HG02588 (cell line): Measurements from ENCODE around the gene CTCF.
A peak's percentile ranks its signal among the peaks of the same experiment; 100 is the strongest.
"Not testable (repeated sequence)": the region's sequence is repeated elsewhere in the genome, so short reads cannot be mapped to it uniquely, and the experiment has no call there.

Experiments
- ATAC-seq: cut with Tn5 transposase; IDR thresholded peaks from one replicate; pipeline ENCODE4 v1.9.1; 2021; ENCODE audit warnings: mild to moderate bottlenecking, moderate library complexity; ENCODE audit not compliant: unreplicated experiment

Gene CTCF

GRCh38 chr16:67562526-67562917 lies at the start of gene CTCF:
CTCF (plus strand) TSS chr16:67562526; CDS start chr16:67610833, 48,307 bp downstream.
- peak; percentile 48 for ATAC-seq

GRCh38 chr16:67513892-67514291 lies 48.4 kb upstream of the CTCF start:
- not testable (repeated sequence) for ATAC-seq

GRCh38 chr16:67514382-67514828 lies 47.9 kb upstream of the CTCF start:
- ATAC-seq: peak; percentile 36

GRCh38 chr16:67516296-67517154 lies 45.8 kb upstream of the CTCF start:
- no peak for ATAC-seq

- ATAC-seq: no peak
Measured at GRCh38 chr16:67517155-67517445, 45.2 kb upstream of the CTCF start.

GRCh38 chr16:67517661-67518423 lies 44.5 kb upstream of the CTCF start:
- no peak for ATAC-seq

GRCh38 chr16:67518676-67519075 lies 43.6 kb upstream of the CTCF start:
- ATAC-seq: no peak

- no peak for ATAC-seq
Measured at GRCh38 chr16:67519242-67519641, 43.1 kb upstream of the CTCF start.

GRCh38 chr16:67521095-67521804 lies 41.1 kb upstream of the CTCF start:
- ATAC-seq: peak; percentile 63

- no peak for ATAC-seq
Measured at GRCh38 chr16:67525176-67525860, 37.0 kb upstream of the CTCF start.

GRCh38 chr16:67526149-67526791 lies 36.1 kb upstream of the CTCF start:
- ATAC-seq: no peak

- ATAC-seq: no peak
Measured at GRCh38 chr16:67528222-67528869, 34.0 kb upstream of the CTCF start, which contains the start of gene RIPOR1. RIPOR1 (plus strand) TSS chr16:67528829; CDS start chr16:67538447, 9,618 bp downstream.

- ATAC-seq: no peak
Measured at GRCh38 chr16:67528870-67529581, 33.3 kb upstream of the CTCF start.

- ATAC-seq: no peak
Measured at GRCh38 chr16:67529582-67530012, 32.7 kb upstream of the CTCF start.

- ATAC-seq: peak; percentile 43
Measured at GRCh38 chr16:67530013-67530939, 32.0 kb upstream of the CTCF start.

GRCh38 chr16:67531247-67531646 lies 31.1 kb upstream of the CTCF start:
- no peak for ATAC-seq

- no peak for ATAC-seq
Measured at GRCh38 chr16:67533024-67533560, 29.2 kb upstream of the CTCF start.

- not testable (repeated sequence) for ATAC-seq
Measured at GRCh38 chr16:67533987-67534386, 28.3 kb upstream of the CTCF start.
